GM12801 (cell line): ENCODE results near the gene LHX2.

ENCODE experiments used
- TF ChIP-seq, protein P1 (sequence below): IDR thresholded peaks from one replicate; pipeline ENCODE4 v1.5.1; 2011; ENCODE audit warnings: control low read depth; ENCODE audit not compliant: insufficient read length; ENCODE audit errors: extremely low read depth

LHX2 gene

DNA sequence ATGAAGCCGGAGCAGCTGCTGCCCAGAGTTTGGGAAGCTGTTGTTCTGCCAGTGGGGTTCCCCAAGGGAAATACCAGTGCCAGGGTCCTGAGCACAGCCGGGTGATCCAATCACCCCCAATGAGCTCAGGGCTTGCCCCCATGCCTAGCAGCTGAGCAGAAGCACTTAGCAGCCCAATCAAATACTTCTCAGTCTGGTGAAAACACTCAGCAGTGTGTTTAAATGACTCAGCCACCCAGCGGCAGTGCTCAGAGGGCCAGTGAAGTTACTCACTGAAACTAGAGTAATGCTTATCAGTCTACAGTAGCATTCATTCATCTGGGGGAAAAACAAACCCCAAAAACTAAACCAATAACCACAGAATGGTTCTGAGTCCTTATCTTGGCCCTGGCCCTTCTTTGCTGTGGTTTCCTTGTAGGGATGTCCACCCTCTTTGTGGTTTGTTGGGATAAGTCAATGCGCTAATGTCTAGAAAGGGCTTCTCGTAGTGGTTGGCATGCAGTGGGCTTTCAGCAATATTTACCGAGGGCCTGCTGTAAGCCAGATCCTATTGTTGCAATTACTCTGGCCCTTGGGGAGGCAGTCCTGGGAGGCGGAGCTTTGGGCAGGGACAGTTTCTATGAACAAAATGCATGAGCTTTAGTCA, 43.1 kb downstream of the LHX2 start:
- TF ChIP-seq, protein P1, sequence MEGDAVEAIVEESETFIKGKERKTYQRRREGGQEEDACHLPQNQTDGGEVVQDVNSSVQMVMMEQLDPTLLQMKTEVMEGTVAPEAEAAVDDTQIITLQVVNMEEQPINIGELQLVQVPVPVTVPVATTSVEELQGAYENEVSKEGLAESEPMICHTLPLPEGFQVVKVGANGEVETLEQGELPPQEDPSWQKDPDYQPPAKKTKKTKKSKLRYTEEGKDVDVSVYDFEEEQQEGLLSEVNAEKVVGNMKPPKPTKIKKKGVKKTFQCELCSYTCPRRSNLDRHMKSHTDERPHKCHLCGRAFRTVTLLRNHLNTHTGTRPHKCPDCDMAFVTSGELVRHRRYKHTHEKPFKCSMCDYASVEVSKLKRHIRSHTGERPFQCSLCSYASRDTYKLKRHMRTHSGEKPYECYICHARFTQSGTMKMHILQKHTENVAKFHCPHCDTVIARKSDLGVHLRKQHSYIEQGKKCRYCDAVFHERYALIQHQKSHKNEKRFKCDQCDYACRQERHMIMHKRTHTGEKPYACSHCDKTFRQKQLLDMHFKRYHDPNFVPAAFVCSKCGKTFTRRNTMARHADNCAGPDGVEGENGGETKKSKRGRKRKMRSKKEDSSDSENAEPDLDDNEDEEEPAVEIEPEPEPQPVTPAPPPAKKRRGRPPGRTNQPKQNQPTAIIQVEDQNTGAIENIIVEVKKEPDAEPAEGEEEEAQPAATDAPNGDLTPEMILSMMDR, result no peak

DNA sequence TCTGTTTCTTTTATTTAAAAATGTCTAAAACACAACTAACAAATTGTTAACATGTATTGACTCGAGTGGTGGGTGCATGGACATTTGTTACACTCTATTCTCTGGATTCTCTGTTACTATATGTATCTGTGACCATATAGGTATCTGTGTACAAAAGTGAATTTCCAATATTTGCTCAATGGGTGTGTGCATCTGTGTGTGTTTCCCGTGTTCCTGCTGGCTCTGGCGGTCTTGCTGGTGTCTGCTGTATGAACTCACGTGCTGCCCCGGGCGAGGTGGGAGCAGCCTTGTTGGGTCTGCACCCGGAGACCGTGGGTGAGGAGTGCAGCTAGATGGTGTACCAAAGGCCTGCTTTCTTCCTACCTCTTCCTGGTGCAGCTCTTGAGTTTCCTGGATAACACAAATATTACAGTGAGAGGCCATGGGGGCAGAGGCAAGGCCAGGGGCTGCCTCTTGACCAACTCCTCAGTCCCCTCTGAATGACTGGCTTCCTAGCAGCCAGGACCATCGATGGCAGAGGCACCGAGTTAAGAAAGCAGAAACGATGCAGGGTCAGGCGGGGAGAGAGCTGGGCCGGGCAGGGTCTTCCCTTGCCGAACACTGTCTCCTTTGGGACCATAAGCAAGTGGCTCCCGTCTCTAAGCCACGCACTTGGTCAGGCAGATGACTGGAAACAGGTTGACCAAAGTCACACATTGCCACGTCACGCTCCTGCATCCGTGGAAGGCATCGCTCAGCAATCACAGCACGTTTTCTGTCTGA, 49.5 kb downstream of the LHX2 start:
- TF ChIP-seq, protein P1, result no peak

DNA sequence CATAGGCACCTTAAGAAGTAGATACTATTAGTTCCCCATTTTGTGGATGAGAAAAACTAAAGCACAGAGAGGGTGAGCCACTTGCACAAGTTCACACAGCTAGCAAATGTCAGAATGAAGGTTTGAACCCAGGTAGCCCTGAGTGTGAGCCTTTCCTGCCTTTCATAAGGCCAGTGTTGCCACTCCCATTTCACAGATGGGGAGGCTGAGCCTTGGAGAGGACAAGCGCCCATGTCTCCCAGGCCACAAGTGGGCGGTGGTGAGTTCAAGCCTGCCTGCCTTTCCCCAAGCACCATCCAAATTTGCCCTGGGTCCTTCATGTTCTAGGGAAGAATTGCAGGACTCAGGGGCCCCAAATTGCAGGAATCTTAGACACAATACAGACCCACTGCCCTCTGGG, 50.6 kb downstream of the LHX2 start:
- TF ChIP-seq, protein P1, result no peak

DNA sequence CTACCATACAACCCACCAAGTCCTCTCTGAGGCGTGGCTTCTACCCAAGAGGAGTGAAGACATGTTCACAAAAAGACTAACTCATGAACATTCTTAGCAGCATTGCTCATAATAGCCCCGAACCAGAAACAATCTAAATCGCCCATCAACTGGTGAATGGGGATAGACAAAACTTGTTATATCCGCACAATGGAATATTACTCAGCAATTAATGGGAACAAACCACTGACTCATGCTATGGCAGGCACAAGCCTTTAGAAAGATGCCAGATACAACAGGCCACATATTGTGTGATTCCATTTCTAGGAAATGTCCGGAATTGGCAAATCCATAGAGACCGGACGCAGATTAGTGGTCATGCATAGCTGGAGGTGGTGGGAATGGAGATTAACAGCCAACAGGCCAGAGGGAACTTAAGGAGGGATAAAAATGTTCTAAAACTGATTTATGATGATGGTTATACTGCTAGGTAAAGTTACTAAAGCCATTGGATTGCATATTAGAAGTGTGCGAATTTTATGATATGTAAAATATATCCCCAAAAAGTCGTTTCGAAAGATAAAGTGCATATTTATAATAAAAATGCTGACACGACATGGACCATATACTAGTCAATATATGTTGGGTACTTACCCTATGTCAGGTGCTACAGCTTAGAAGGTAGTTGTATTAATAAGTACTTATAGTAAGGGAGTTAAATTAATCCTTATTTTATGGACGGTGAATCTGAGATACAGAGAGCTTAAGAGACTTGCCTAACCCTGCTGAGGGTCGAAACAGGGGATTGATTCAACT, 55.4 kb downstream of the LHX2 start:
- TF ChIP-seq, protein P1, result no peak

DNA sequence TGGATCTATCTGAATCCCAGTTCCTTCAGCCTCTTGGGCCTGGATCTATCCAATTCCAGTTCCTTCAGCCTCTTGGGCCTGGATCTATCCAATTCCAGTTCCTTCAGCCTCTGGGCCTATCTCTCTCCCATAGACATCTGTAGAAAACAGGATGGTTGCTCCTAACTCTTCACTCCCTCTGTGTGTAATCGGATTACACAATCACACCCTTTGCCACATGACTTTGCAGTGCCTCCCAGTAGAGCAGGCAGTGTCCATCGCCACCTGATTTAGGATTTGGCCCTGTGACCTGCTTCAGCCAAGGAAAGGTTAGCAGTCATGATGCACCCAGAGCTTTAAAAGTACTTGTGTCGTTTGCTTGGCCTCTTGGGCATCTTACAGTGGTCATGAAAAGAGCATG, 56.7 kb downstream of the LHX2 start:
- TF ChIP-seq, protein P1, result no peak

DNA sequence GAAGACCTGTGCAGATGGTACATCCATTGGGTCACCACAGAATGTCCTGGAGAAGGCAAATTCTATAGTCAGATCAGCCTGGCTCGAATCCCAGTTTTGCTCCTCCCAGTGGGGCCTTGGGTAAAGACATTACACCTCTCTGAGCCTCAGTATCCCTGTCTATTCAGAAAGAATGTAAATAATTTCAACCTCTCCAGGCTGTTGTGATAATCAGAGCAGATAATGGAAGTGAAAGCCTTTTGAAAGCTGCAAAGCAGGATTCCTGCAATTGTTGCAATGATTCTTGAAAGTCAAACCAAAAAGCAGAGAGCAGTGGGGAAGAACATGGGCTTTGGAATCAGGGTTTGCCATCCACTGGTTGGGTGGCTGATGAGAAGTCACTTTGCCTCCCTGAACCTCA, 63.2 kb downstream of the LHX2 start:
- TF ChIP-seq, protein P1, result no peak

DNA sequence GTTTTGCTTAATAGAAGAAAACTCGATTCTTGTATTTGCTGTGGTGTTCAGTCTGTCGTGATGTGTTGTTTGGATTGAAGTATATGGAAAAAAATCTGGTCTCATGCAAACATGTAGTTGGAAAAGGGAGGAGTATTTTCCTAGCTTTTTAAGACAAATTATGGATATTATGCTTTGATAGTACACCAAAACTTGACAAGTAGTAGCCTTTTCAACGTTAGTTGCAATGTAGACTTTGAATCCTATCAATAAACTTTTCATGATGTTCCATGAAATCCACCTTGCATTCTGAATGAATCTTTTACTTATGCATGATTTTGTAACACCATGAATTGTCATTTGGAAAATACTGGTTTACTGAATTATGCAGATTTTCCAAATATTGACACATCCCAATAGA, 64.2 kb downstream of the LHX2 start:
- TF ChIP-seq, protein P1, result no peak
